Stimulated activated CD4-positive, alpha-beta T cell treated with anti-CD3 and anti-CD28 coated beads, Interleukin-4, amount 100 ng/mL, for 1 hour (primary cell): Measurements from ENCODE around the gene AUNIP.
"Not testable (repeated sequence)": the region's sequence is repeated elsewhere in the genome, so short reads cannot be mapped to it uniquely, and the experiment has no call there.

Experiments used
- DNase-seq: peaks from one replicate; pipeline ENCODE4 v3.0.0-alpha.2; 2020

Gene AUNIP

GRCh38 chr1:25863486-25864262, 4.4 kb upstream of the AUNIP start:
- DNase-seq, result no peak

- DNase-seq, result no peak
Observed at GRCh38 chr1:25862785-25863485, 3.7 kb upstream of the AUNIP start.

GRCh38 chr1:25861316-25862286, 2.3 kb upstream of the AUNIP start:
- no peak for DNase-seq

GRCh38 chr1:25858494-25858893, 763 bp downstream of the AUNIP start:
- no peak for DNase-seq

GRCh38 chr1:25856856-25857255, 2.4 kb downstream of the AUNIP start:
- DNase-seq, result no peak

- DNase-seq, result no peak
Observed at GRCh38 chr1:25854554-25854953, 4.7 kb downstream of the AUNIP start.

GRCh38 chr1:25848531-25848930, 10.7 kb downstream of the AUNIP start:
- no peak for DNase-seq

GRCh38 chr1:25847929-25848328, 11.3 kb downstream of the AUNIP start:
- DNase-seq, result no peak

GRCh38 chr1:25845664-25846063, 13.6 kb downstream of the AUNIP start:
- no peak for DNase-seq

- DNase-seq, result no peak
Observed at GRCh38 chr1:25844536-25845337, 14.5 kb downstream of the AUNIP start.

- no peak for DNase-seq
Observed at GRCh38 chr1:25843483-25843882, 15.8 kb downstream of the AUNIP start.

GRCh38 chr1:25839808-25840207, 19.4 kb downstream of the AUNIP start:
- DNase-seq, result not testable (repeated sequence)

- no peak for DNase-seq
Observed at GRCh38 chr1:25837262-25837875, 21.9 kb downstream of the AUNIP start.

- no peak for DNase-seq
Observed at GRCh38 chr1:25836695-25837094, 22.6 kb downstream of the AUNIP start.

- DNase-seq, result no peak
Observed at GRCh38 chr1:25834894-25835293, 24.4 kb downstream of the AUNIP start.

- no peak for DNase-seq
Observed at GRCh38 chr1:25833158-25833557, 26.1 kb downstream of the AUNIP start.

GRCh38 chr1:25832336-25833037, 26.8 kb downstream of the AUNIP start:
- no peak for DNase-seq

- DNase-seq, result no peak
Observed at GRCh38 chr1:25831569-25832196, 27.6 kb downstream of the AUNIP start.

GRCh38 chr1:25829046-25829445, 30.2 kb downstream of the AUNIP start:
- no peak for DNase-seq

GRCh38 chr1:25828491-25828890, 30.8 kb downstream of the AUNIP start:
- no peak for DNase-seq

GRCh38 chr1:25826571-25826970, 32.7 kb downstream of the AUNIP start:
- DNase-seq, result no peak
